GM12878 (cell line): ENCODE measurements around the gene MEIS2. TPM values are rescaled to one million over a fixed set of nuclear protein-coding genes. Genes with fewer than 3 reads are reported as not detected.

ENCODE experiments used
- ATAC-seq: fragments of 200-7000 bp; cut with Tn5 transposase; 3 replicates; pipeline ENCODE4 v1.9.1; 2020; ENCODE audit warnings: mild to moderate bottlenecking, moderate library complexity
- BruUV-seq: library from RNA; stranded (reverse); fragments of 400-500 nt; replicated peaks from 2 replicates; lab custom pipeline; 2021; lab: Mats Ljungman, UMichigan
- CTCF ChIA-PET: fragments of 300-600 bp; sonication (Branson Sonifier 250); formaldehyde crosslinking; extraction: SDS; loops from one replicate; lab custom pipeline; 2021; ENCODE audit warnings: inconsistent platforms; lab: Yijun Ruan, JAX
- POLR2A ChIA-PET: fragments of 350-600 bp; formaldehyde crosslinking; extraction: SDS; loops from one replicate; lab custom pipeline; 2021; ENCODE audit warnings: inconsistent platforms; lab: Charles Lee
- RAD21 ChIA-PET: fragments of 300-600 bp; sonication (Branson Sonifier 250); formaldehyde crosslinking; loops from one replicate; lab custom pipeline; 2023; ENCODE audit warnings: antibody characterized with exemption; ENCODE audit not compliant: unreplicated experiment; lab: Charles Lee
- SMC1A ChIA-PET: fragments of 300-600 bp; sonication (Branson Sonifier 250); formaldehyde crosslinking; loops from one replicate; lab custom pipeline; 2023; ENCODE audit not compliant: unreplicated experiment, uncharacterized antibody; lab: Charles Lee
- DNase-seq: peaks from one replicate; pipeline ENCODE4 v3.0.0-alpha.2; 2011; ENCODE audit warnings: low read depth, low spot score
- FAIRE-seq: peaks from 3 replicates; lab custom pipeline; 2011; peaks lifted over from hg19 to GRCh38; lab: Jason Lieb, UNC
- H2AFZ ChIP-seq: 2 replicates; pipeline ENCODE4 v1.6.0; 2011; ENCODE audit warnings: low read depth, low read length, control low read depth; ENCODE audit not compliant: control insufficient read depth
- H3K27ac ChIP-seq: 2 replicates; pipeline ENCODE4 v1.5.1; 2011; ENCODE audit warnings: control low read depth; ENCODE audit not compliant: control insufficient read depth, insufficient read depth
- H3K27me3 ChIP-seq, 2 experiments: replicated peaks in 1 of 2; 2 replicates each; pipeline versions ENCODE4 v1.6.0 to v1.6.1; 2011; ENCODE audit warnings: low read length in 1 of 2; ENCODE audit not compliant: control insufficient read depth in 2 of 2, insufficient read depth in 2 of 2
- H3K36me3 ChIP-seq, 2 experiments: 2 replicates each; pipeline ENCODE4 v1.5.1; 2011; ENCODE audit warnings: low read length in 1 of 2; ENCODE audit not compliant: control insufficient read depth in 2 of 2, insufficient read depth in 2 of 2
- H3K4me1 ChIP-seq: 2 replicates; pipeline ENCODE4 v1.6.1; 2011; ENCODE audit warnings: mild to moderate bottlenecking, low read length, moderate library complexity, mixed read lengths; ENCODE audit not compliant: control insufficient read depth, insufficient read depth
- H3K4me2 ChIP-seq: 2 replicates; pipeline ENCODE4 v1.6.0; 2011; ENCODE audit warnings: control low read depth; ENCODE audit not compliant: control insufficient read depth, insufficient read depth
- H3K4me3 ChIP-seq: fragments of 200-600 bp; sonication (generic); 2 replicates; pipeline ENCODE4 v1.5.1; 2016
- H3K79me2 ChIP-seq: 2 replicates; pipeline ENCODE4 v1.6.0; 2011; ENCODE audit warnings: low read length; ENCODE audit not compliant: control insufficient read depth, insufficient read depth
- H3K9ac ChIP-seq: 2 replicates; pipeline ENCODE4 v1.8.0; 2011; ENCODE audit warnings: low read length, control low read depth, mixed read lengths; ENCODE audit not compliant: control insufficient read depth, insufficient read depth
- H3K9me3 ChIP-seq: replicated peaks from 3 replicates; pipeline ENCODE4 v1.5.1; 2011; ENCODE audit warnings: mild to moderate bottlenecking, low read length; ENCODE audit not compliant: control insufficient read depth, insufficient read depth
- H4K20me1 ChIP-seq: 2 replicates; pipeline ENCODE4 v1.6.0; 2011; ENCODE audit not compliant: control insufficient read depth, insufficient read depth
- EP300 ChIP-seq, 2 experiments: fragments of 150-350 bp in 1 of 2; IDR thresholded peaks; 2 replicates each; pipeline ENCODE4 v1.6.1; 2011 to 2012; ENCODE audit warnings: low read depth in 2 of 2, low read length in 2 of 2, borderline replicate concordance in 1 of 2, improper control_type of control experiment in 1 of 2, inconsistent platforms in 1 of 2; ENCODE audit not compliant: control insufficient read depth in 1 of 2
- KLF5 ChIP-seq: fragments of 450-650 bp; IDR thresholded peaks from 2 replicates; pipeline ENCODE4 v1.6.1; 2014; ENCODE audit warnings: mild to moderate bottlenecking; ENCODE audit not compliant: partially characterized antibody
- NFIC ChIP-seq: IDR thresholded peaks from 2 replicates; pipeline ENCODE4 v1.6.1; 2012; ENCODE audit warnings: low read depth, mild to moderate bottlenecking, inconsistent platforms, low read length, moderate library complexity
- POU2F2 ChIP-seq: IDR thresholded peaks from 3 replicates; pipeline ENCODE4 v1.6.1; 2011; ENCODE audit warnings: low read depth, mild to moderate bottlenecking, low read length, borderline replicate concordance
- RCOR1 ChIP-seq: conservative IDR thresholded peaks from 2 replicates; pipeline ENCODE4 v1.6.1; 2012; ENCODE audit warnings: low read depth, low read length, improper control_type of control experiment
- YY1 ChIP-seq: IDR thresholded peaks from 2 replicates; pipeline ENCODE4 v1.6.1; 2011; ENCODE audit warnings: low read depth, mild to moderate bottlenecking, low read length
- WGBS: methylation state at CpG from one replicate; pipeline ENCODE4 v1.1.6; 2016; ENCODE audit warnings: low lambda C conversion rate; ENCODE audit not compliant: insufficient replicate concordance, insufficient coverage; ENCODE audit errors: missing lambda C conversion rate; 5-methylcytosine and 5-hydroxymethylcytosine counted together
- in situ Hi-C: fragments of 300-500 bp; cut with MboI; formaldehyde crosslinking; loops from 9 replicates; pipeline ENCODE4 v1.14.3; 2018; ENCODE audit warnings: mixed read lengths
- intact Hi-C: fragments of 100-400 bp; cut with micrococcal nuclease; formaldehyde crosslinking; loops from one replicate; pipeline ENCODE4 v1.14.2; 2022; ENCODE audit not compliant: unreplicated experiment
- polyA plus RNA-seq, 11 experiments: library from polyadenylated mRNA; depleted of rRNA in 4 of 11; unstranded in 6 of 11; stranded (reverse) in 5 of 11; fragments of >200 nt; fragmentation: Nextera tagmentation in 4 of 11; fragmentation: Illumina TruSeq in 1 of 11; extraction: Ambion mirVana in 4 of 11; extraction: Trizol in 1 of 11; gene quantifications; 1 replicate in 1 of 11; 2 replicates in 10 of 11; pipeline versions ENCODE4 v1.2.1 to v1.2.3, GENCODE V29; 2011 to 2016; ENCODE audit warnings: inconsistent platforms in 2 of 11, missing spikeins in 2 of 11, low read depth in 1 of 11
- total RNA-seq, 4 experiments: library from RNA; depleted of rRNA in 3 of 4; stranded (reverse); fragments of >200 nt in 3 of 4; fragmentation: Illumina TruSeq in 1 of 4; extraction: Trizol in 1 of 4; gene quantifications; 2 replicates each; pipeline versions ENCODE4 v1.2.1 to v1.2.3, GENCODE V29; 2013 to 2021
- TF ChIP-seq, protein P1 (sequence below): fragments of 450-650 bp; IDR thresholded peaks from 2 replicates; pipeline ENCODE4 v1.6.1; 2016; ENCODE audit warnings: mild to moderate bottlenecking, moderate library complexity, borderline replicate concordance

Gene MEIS2
- total and polyA plus RNA-seq, 10 of the 15 experiments (the other 5 are each of a cell fraction or from before 2014, with no cell fraction given) = 9.2 to 54.0 (median 20.4) TPM

- H3K27me3 ChIP-seq = peaks cover 10 to 41% of the 10 kb centered on the region in 2 experiments
- H3K4me3 ChIP-seq = no peak overlapping the region
- DNase-seq (no peak), ATAC-seq (no peak), FAIRE-seq (no peak)
- no TSS peak for BruUV-seq
- RAD21 ChIA-PET = interaction anchor here (1.3 to 4.1 kb wide), 2 partner anchors 215 to 219 kb away, joined by 4 to 39 read pairs; no protein-coding TSS in a partner anchor
- SMC1A ChIA-PET = interaction anchor here (1.3 to 11.0 kb wide), 3 partner anchors 61 to 385 kb away, joined by 4 to 130 read pairs (median 11); partner anchors contain the start of gene MEIS2
- H3K36me3 ChIP-seq = no peaks in the 10 kb centered on the region
- H2AFZ ChIP-seq = no peak overlapping the region
- intact Hi-C loops = loop anchor here (10.0 kb wide), 2 partner anchors 129 to 241 kb away; no protein-coding TSS in a partner anchor
- TF ChIP-seq POU2F2 (no peak), KLF5 (no peak)
- H4K20me1 ChIP-seq = no peaks in the 10 kb centered on the region
- H3K4me1 ChIP-seq = no peaks in the 10 kb centered on the region; the same call in 1 of the 2 replicates
- POLR2A ChIA-PET = no interaction called here
- in situ Hi-C loops = loop anchor here (25.0 kb wide), 1 partner anchor 1002 kb away; no protein-coding TSS in a partner anchor
- H3K9ac ChIP-seq = no peak overlapping the region
- H3K9me3 ChIP-seq = no peaks in the 10 kb centered on the region
- no peaks in the 10 kb centered on the region for H3K79me2 ChIP-seq
- no peak overlapping the region for H3K4me2 ChIP-seq
- H3K27ac ChIP-seq = no peak overlapping the region
- CTCF ChIA-PET = interaction anchor here (0.7 to 1.1 kb wide), 4 partner anchors 17 to 358 kb away, joined by 3 to 4 read pairs (median 3); no protein-coding TSS in a partner anchor
- 47% methylated on average over 3 of the region's 3 CpGs for WGBS
Measured at GRCh38 chr15:36885771-36886170, 214.6 kb downstream of the MEIS2 start.

DNA sequence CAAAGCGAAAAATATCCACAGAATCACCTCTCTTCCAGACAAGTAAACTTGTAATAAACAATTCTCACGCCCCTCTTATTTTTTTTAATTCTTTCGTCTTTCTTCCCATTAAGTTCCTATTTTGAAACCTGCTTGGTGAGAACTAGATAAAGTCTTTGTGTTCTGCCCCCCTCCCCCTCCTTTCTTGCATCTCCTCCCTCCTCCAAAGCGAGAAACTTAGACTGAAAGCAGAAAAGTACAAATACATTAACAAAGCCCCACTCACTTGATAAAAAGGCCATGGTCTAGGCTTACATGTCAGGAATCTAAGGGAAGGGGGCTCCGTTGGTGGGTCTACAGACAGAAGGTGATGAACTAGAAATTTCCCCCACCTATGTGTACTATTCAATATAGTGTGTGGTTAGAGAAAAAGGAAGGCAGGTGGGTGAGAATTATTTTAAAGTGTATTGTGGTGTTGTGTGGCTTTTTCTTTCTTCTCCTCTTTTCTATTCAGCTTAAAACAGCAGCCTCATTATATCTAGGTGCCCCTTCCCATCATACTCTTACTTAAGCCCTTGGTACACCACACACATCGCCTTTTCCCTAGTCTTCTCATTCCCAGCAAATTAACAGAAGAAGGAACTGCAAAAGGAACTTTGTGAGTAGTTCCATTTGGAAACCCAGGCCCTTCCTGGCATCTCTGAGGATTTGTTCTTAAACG is 215.3 kb downstream of the MEIS2 start:
- Histone ChIP-seq H3K4me2 (no peak overlapping the region), H3K9me3 (no peaks in the 10 kb centered on the region), H3K4me1 (no peaks in the 10 kb centered on the region; the same call in 1 of the 2 replicates), H3K36me3 (no peaks in the 10 kb centered on the region), H3K27me3 (peaks cover 10 to 46% of the 10 kb centered on the region in 2 experiments), H3K4me3 (no peak overlapping the region), H3K79me2 (no peaks in the 10 kb centered on the region), H2AFZ (no peak overlapping the region), H4K20me1 (no peaks in the 10 kb centered on the region), H3K27ac (no peak overlapping the region), H3K9ac (no peak overlapping the region)
- no TSS peak for BruUV-seq
- no peak for FAIRE-seq
- ChIA-PET SMC1A (interaction anchor here (1.2 to 11.0 kb wide), 7 partner anchors 10 to 384 kb away, joined by 3 to 130 read pairs (median 4); partner anchors contain the start of gene MEIS2), POLR2A (no interaction called here), RAD21 (interaction anchor here (1.3 to 4.1 kb wide), 4 partner anchors 75 to 219 kb away, joined by 3 to 39 read pairs (median 4); no protein-coding TSS in a partner anchor), CTCF (interaction anchor here (0.7 to 4.0 kb wide), 11 partner anchors 18 to 384 kb away, joined by 3 to 66 read pairs (median 8); no protein-coding TSS in a partner anchor)
- DNase-seq = no peak
- in situ Hi-C loops (loop anchor here (5.0 to 25.0 kb wide), 2 partner anchors 217 to 1002 kb away; partner anchors contain the start of gene MEIS2), intact Hi-C loops (loop anchor here (5.0 to 10.0 kb wide), 3 partner anchors 130 to 997 kb away; no protein-coding TSS in a partner anchor)
- no peak for ATAC-seq
- 34% methylated on average over 7 of the region's 7 CpGs for WGBS
- TF ChIP-seq YY1 = no peak
- TF ChIP-seq EP300 (IDR thresholded peaks at IDR 0.05; ENCODE audit: borderline replicate concordance in 1 of 2, control insufficient read depth in 1 of 2, low read depth in 2 of 2, low read length in 2 of 2) = no peak
- TF ChIP-seq NFIC = no peak
- TF ChIP-seq, protein P1, sequence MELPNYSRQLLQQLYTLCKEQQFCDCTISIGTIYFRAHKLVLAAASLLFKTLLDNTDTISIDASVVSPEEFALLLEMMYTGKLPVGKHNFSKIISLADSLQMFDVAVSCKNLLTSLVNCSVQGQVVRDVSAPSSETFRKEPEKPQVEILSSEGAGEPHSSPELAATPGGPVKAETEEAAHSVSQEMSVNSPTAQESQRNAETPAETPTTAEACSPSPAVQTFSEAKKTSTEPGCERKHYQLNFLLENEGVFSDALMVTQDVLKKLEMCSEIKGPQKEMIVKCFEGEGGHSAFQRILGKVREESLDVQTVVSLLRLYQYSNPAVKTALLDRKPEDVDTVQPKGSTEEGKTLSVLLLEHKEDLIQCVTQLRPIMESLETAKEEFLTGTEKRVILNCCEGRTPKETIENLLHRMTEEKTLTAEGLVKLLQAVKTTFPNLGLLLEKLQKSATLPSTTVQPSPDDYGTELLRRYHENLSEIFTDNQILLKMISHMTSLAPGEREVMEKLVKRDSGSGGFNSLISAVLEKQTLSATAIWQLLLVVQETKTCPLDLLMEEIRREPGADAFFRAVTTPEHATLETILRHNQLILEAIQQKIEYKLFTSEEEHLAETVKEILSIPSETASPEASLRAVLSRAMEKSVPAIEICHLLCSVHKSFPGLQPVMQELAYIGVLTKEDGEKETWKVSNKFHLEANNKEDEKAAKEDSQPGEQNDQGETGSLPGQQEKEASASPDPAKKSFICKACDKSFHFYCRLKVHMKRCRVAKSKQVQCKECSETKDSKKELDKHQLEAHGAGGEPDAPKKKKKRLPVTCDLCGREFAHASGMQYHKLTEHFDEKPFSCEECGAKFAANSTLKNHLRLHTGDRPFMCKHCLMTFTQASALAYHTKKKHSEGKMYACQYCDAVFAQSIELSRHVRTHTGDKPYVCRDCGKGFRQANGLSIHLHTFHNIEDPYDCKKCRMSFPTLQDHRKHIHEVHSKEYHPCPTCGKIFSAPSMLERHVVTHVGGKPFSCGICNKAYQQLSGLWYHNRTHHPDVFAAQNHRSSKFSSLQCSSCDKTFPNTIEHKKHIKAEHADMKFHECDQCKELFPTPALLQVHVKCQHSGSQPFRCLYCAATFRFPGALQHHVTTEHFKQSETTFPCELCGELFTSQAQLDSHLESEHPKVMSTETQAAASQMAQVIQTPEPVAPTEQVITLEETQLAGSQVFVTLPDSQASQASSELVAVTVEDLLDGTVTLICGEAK = no peak
- TF ChIP-seq POU2F2 = no peak
- no peak for TF ChIP-seq RCOR1
